Trophoblast cell (in vitro differentiated cells and primary cell): ENCODE results near the gene TSNAXIP1.

Experiments used
- DNase-seq, 2 donors: peaks; one replicate each; pipeline ENCODE4 v3.0.0-alpha.2; 2016
- H2AFZ ChIP-seq: 2 replicates; pipeline ENCODE4 v1.6.1; 2013; ENCODE audit warnings: low read length, moderate library complexity, mild to moderate bottlenecking; ENCODE audit not compliant: insufficient read depth, poor library complexity
- H2AK5ac ChIP-seq: 2 replicates; pipeline ENCODE4 v1.6.1; 2013; ENCODE audit warnings: mild to moderate bottlenecking, low read length
- H2BK120ac ChIP-seq: 2 replicates; pipeline ENCODE4 v1.6.1; 2013; ENCODE audit warnings: low read length, mild to moderate bottlenecking, moderate library complexity; ENCODE audit not compliant: insufficient read depth, poor library complexity
- H2BK12ac ChIP-seq: 2 replicates; pipeline ENCODE4 v1.6.1; 2013; ENCODE audit warnings: mild to moderate bottlenecking, low read length, moderate library complexity
- H2BK5ac ChIP-seq: 2 replicates; pipeline ENCODE4 v1.6.1; 2013; ENCODE audit warnings: low read length, low read depth, moderate library complexity, mild to moderate bottlenecking; ENCODE audit not compliant: poor library complexity
- H3K14ac ChIP-seq: 2 replicates; pipeline ENCODE4 v1.6.1; 2013; ENCODE audit warnings: mild to moderate bottlenecking, low read length
- H3K18ac ChIP-seq: 2 replicates; pipeline ENCODE4 v1.6.1; 2013; ENCODE audit warnings: mild to moderate bottlenecking, low read length
- H3K23ac ChIP-seq: 2 replicates; pipeline ENCODE4 v1.6.1; 2013; ENCODE audit warnings: low read length
- H3K27ac ChIP-seq: 2 replicates; pipeline ENCODE4 v1.5.1; 2013; ENCODE audit warnings: low read depth, mild to moderate bottlenecking, inconsistent platforms, low read length, moderate library complexity
- H3K27me3 ChIP-seq: 2 replicates; pipeline ENCODE4 v1.6.1; 2013; ENCODE audit warnings: inconsistent platforms, mild to moderate bottlenecking, low read length, moderate library complexity; ENCODE audit not compliant: insufficient read depth
- H3K36me3 ChIP-seq, 2 experiments: 1 replicate in 1 of 2; 2 replicates in 1 of 2; pipeline ENCODE4 v1.6.1; 2013; ENCODE audit warnings: low read length in 2 of 2, mild to moderate bottlenecking in 2 of 2, moderate library complexity in 1 of 2; ENCODE audit not compliant: insufficient read depth in 2 of 2, control insufficient read depth in 1 of 2
- H3K4ac ChIP-seq: 2 replicates; pipeline ENCODE4 v1.6.1; 2013; ENCODE audit warnings: low read depth, mild to moderate bottlenecking, low read length, moderate library complexity
- H3K4me1 ChIP-seq, 2 experiments: 1 replicate in 1 of 2; 2 replicates in 1 of 2; pipeline ENCODE4 v1.6.1; 2013; ENCODE audit warnings: low read length in 2 of 2, mild to moderate bottlenecking in 2 of 2, moderate library complexity in 1 of 2; ENCODE audit not compliant: insufficient read depth in 2 of 2, control insufficient read depth in 1 of 2
- H3K4me2 ChIP-seq: 2 replicates; pipeline ENCODE4 v1.6.1; 2013; ENCODE audit warnings: inconsistent platforms, mild to moderate bottlenecking, low read length, moderate library complexity
- H3K4me3 ChIP-seq: 2 replicates; pipeline ENCODE4 v1.5.1; 2013; ENCODE audit warnings: mild to moderate bottlenecking, low read depth, low read length, inconsistent platforms
- H3K79me1 ChIP-seq: one replicate; pipeline ENCODE4 v1.6.1; 2013; ENCODE audit warnings: low read length
- H3K79me2 ChIP-seq: 2 replicates; pipeline ENCODE4 v1.6.1; 2013; ENCODE audit warnings: low read length, mild to moderate bottlenecking; ENCODE audit not compliant: control insufficient read depth, insufficient read depth, poor library complexity
- H3K9ac ChIP-seq: 2 replicates; pipeline ENCODE4 v1.6.1; 2013; ENCODE audit warnings: mild to moderate bottlenecking, low read length
- H3K9me3 ChIP-seq: 2 replicates; pipeline ENCODE4 v1.6.1; 2013; ENCODE audit warnings: low read depth, mild to moderate bottlenecking, control low read depth, inconsistent platforms, low read length; ENCODE audit not compliant: insufficient read depth
- H4K12ac ChIP-seq: 2 replicates; pipeline ENCODE4 v1.6.1; 2013; ENCODE audit warnings: low read depth, mild to moderate bottlenecking, low read length, moderate library complexity
- H4K8ac ChIP-seq: 2 replicates; pipeline ENCODE4 v1.6.1; 2013; ENCODE audit warnings: low read depth, mild to moderate bottlenecking, low read length, moderate library complexity
- H4K91ac ChIP-seq: one replicate; pipeline ENCODE4 v1.6.1; 2013; ENCODE audit warnings: low read depth, mild to moderate bottlenecking, low read length, moderate library complexity
- WGBS: extraction: QIAGEN DNeasy Blood & Tissue Kit; methylation state at CpG from one replicate; pipeline ENCODE4 v1.1.7; 2013; ENCODE audit warnings: missing lambda C conversion rate; ENCODE audit not compliant: insufficient read length, insufficient coverage; ENCODE audit errors: extremely low coverage; 5-methylcytosine and 5-hydroxymethylcytosine counted together

TSNAXIP1 gene

DNA sequence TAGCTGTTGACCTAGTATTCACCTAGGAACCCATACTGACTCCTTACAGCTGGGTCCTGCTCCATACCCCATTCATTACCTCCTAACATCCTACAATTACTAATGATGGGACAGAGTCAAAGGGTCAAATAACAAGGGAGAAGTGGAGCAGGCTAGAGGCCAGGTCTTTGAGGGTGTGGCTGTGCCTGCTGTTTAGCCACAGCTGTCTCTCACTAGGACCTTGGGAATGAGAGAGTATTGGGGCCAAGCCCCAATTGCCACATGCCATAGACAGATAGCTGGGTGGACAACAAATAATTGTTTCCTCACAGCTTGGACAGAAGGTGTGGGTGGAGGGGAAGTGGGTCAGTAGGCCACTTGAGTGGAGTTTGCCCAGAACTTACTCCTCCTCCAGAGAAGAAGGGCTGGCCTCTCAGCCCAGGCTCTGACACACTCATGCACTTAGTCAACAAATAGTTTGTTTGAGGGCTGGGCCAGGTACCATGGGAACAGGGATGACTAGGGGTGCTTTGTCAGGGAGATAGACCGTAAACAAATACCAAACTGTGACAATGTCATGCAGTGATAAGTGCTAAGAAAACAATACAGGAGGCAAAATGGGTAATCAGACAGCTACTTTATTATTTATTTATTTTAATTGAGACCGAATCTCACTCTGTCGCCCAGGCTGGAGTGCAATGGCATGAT lies 51.0 kb downstream of the TSNAXIP1 start:
- H3K36me3 ChIP-seq: peaks cover 33 to 34% of the 10 kb centered on the region in 2 experiments
- no peak overlapping the region for H4K91ac ChIP-seq
- no peak overlapping the region for H4K8ac ChIP-seq
- peak overlapping the region; percentile 30 for H3K4me2 ChIP-seq
- no CpG with 5 or more reads among the region's 3 CpGs for WGBS
- no peak overlapping the region for H3K9ac ChIP-seq
- no peak overlapping the region for H3K14ac ChIP-seq
- no peak overlapping the region for H3K4me3 ChIP-seq
- H3K4me1 ChIP-seq: peaks cover 21 to 32% of the 10 kb centered on the region in 2 experiments
- H3K9me3 ChIP-seq: no peaks in the 10 kb centered on the region
- peak; percentile 98 to 99 for DNase-seq
- H2AFZ ChIP-seq: no peak overlapping the region
- H3K79me1 ChIP-seq: no peaks in the 10 kb centered on the region
- peak overlapping the region; percentile 7 for H3K27ac ChIP-seq
- no peak overlapping the region for H3K18ac ChIP-seq
- no peak overlapping the region for H2BK120ac ChIP-seq
- peak overlapping the region; percentile 5 for H3K4ac ChIP-seq
- no peak overlapping the region for H2BK12ac ChIP-seq
- H2AK5ac ChIP-seq: no peak overlapping the region
- no peak overlapping the region for H4K12ac ChIP-seq
- H3K23ac ChIP-seq: no peak overlapping the region
- H3K79me2 ChIP-seq: peaks cover 44% of the 10 kb centered on the region
- H2BK5ac ChIP-seq: no peak overlapping the region
- H3K27me3 ChIP-seq: no peaks in the 10 kb centered on the region

DNA sequence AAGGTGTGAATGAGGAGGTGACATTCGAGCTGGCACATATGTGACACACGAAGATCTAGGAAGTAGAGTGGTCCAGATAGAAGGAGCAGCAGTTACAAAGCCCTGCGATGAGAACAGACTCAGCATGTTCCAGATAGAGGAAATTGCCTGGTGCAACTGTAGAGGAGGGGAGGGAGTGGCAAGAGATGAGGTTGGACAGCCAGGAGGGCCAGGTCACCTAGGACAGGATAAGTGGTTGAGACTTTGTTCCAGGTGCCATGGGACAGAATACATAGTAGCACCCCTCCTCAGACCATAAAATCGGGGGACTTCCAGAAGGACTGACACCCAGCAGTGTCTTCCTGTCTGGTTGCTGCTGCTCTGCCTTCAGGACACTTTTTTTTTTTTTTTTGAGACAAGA lies 51.8 kb downstream of the TSNAXIP1 start:
- no peak overlapping the region for H3K14ac ChIP-seq
- DNase-seq: peak in 1 of 2 donors; percentile 52
- no peak overlapping the region for H3K4me3 ChIP-seq
- peak overlapping the region; percentile 48 for H3K4ac ChIP-seq
- peaks cover 38 to 40% of the 10 kb centered on the region in 2 experiments for H3K36me3 ChIP-seq
- no peaks in the 10 kb centered on the region for H3K9me3 ChIP-seq
- H4K8ac ChIP-seq: no peak overlapping the region
- no CpG with 5 or more reads among the region's 4 CpGs for WGBS
- no peak overlapping the region for H3K4me2 ChIP-seq
- no peak overlapping the region for H3K18ac ChIP-seq
- H3K27ac ChIP-seq: no peak overlapping the region
- no peak overlapping the region for H2BK120ac ChIP-seq
- no peak overlapping the region for H3K9ac ChIP-seq
- no peak overlapping the region for H2AK5ac ChIP-seq
- H4K91ac ChIP-seq: no peak overlapping the region
- no peaks in the 10 kb centered on the region for H3K27me3 ChIP-seq
- no peak overlapping the region for H4K12ac ChIP-seq
- no peak overlapping the region for H2BK12ac ChIP-seq
- H3K4me1 ChIP-seq: peaks cover 21 to 32% of the 10 kb centered on the region in 2 experiments
- peaks cover 42% of the 10 kb centered on the region for H3K79me2 ChIP-seq
- H3K79me1 ChIP-seq: no peaks in the 10 kb centered on the region
- H3K23ac ChIP-seq: no peak overlapping the region
- H2BK5ac ChIP-seq: no peak overlapping the region
- no peak overlapping the region for H2AFZ ChIP-seq

DNA sequence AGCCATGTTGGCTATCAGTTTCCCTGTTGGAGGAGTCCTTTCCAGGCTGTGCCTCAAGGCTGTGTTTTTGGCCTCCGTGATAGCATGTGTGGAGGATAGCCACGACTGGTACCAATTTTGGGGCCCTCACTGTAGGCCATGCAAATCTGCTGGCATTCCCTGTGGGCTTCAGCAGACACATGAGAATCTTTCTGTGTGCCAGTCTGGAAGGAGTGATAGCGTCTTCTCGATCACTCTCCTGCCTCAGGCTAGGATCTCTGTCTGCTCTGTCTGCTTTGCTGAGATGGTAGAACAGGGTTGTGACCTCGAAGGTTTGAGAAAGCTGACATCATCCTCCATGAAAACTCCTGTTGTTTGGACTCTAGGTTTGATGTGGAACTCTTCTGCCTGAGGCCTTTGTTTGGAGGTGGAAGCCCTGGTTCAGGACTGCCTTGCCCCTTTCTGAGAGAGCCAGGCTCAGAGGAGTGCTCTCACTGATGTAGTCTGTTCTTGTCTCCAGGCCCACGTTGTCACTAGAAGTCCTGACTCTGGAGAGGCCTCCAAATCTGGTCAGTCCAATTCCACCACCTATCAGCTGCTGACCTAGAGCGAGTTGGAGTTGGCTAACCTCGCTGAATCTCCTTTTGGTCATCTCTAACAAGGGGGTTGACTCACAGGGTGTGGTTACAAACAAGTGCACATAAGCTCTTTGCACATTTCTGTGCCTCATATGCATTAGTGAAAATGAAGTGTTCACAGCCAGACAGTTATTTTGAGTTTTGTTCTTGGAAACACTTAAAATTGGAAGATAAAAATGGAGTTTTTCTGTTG lies 54.1 kb downstream of the TSNAXIP1 start:
- no peak overlapping the region for H3K4me3 ChIP-seq
- peaks cover 15 to 22% of the 10 kb centered on the region in 2 experiments for H3K4me1 ChIP-seq
- no peaks in the 10 kb centered on the region for H3K79me1 ChIP-seq
- no CpG with 5 or more reads among the region's 8 CpGs for WGBS
- no peak overlapping the region for H2BK5ac ChIP-seq
- no peak overlapping the region for H3K18ac ChIP-seq
- peaks cover 40 to 51% of the 10 kb centered on the region in 2 experiments for H3K36me3 ChIP-seq
- H3K23ac ChIP-seq: no peak overlapping the region
- H3K9me3 ChIP-seq: no peaks in the 10 kb centered on the region
- no peak overlapping the region for H2BK12ac ChIP-seq
- no peak overlapping the region for H4K91ac ChIP-seq
- H3K4me2 ChIP-seq: no peak overlapping the region
- H3K9ac ChIP-seq: no peak overlapping the region
- no peak overlapping the region for H2BK120ac ChIP-seq
- no peak overlapping the region for H4K12ac ChIP-seq
- H3K27me3 ChIP-seq: no peaks in the 10 kb centered on the region
- peaks cover 24% of the 10 kb centered on the region for H3K79me2 ChIP-seq
- H3K14ac ChIP-seq: no peak overlapping the region
- DNase-seq: peak; percentile 58 to 63
- peak overlapping the region; percentile 31 for H3K27ac ChIP-seq
- no peak overlapping the region for H2AK5ac ChIP-seq
- no peak overlapping the region for H2AFZ ChIP-seq
- no peak overlapping the region for H4K8ac ChIP-seq
- H3K4ac ChIP-seq: peak overlapping the region; percentile 32

- no peaks in the 10 kb centered on the region for H3K9me3 ChIP-seq
- H3K27ac ChIP-seq: no peak overlapping the region
- no peak overlapping the region for H3K9ac ChIP-seq
- H3K14ac ChIP-seq: no peak overlapping the region
- WGBS: no CpG with 5 or more reads among the region's 6 CpGs
- DNase-seq: no peak
- H2BK120ac ChIP-seq: no peak overlapping the region
- H2AFZ ChIP-seq: no peak overlapping the region
- H3K4me1 ChIP-seq: peaks cover 12 to 17% of the 10 kb centered on the region in 2 experiments
- no peak overlapping the region for H3K4me3 ChIP-seq
- no peak overlapping the region for H2AK5ac ChIP-seq
- peaks cover 48 to 61% of the 10 kb centered on the region in 2 experiments for H3K36me3 ChIP-seq
- H4K12ac ChIP-seq: no peak overlapping the region
- no peak overlapping the region for H3K18ac ChIP-seq
- H3K4ac ChIP-seq: peak overlapping the region; percentile 90
- no peak overlapping the region for H3K23ac ChIP-seq
- H3K79me1 ChIP-seq: no peaks in the 10 kb centered on the region
- H4K8ac ChIP-seq: no peak overlapping the region
- no peak overlapping the region for H2BK5ac ChIP-seq
- no peak overlapping the region for H3K4me2 ChIP-seq
- no peak overlapping the region for H4K91ac ChIP-seq
- H2BK12ac ChIP-seq: no peak overlapping the region
- no peaks in the 10 kb centered on the region for H3K27me3 ChIP-seq
- H3K79me2 ChIP-seq: peaks cover 21% of the 10 kb centered on the region
These were observed 55.2 kb downstream of the TSNAXIP1 start for GRCh38 chr16:67861877-67862276.
